IPS DF 4.7 (cell line): Measurements from ENCODE around the gene IL11RA.
"Not testable (repeated sequence)": the region's sequence is repeated elsewhere in the genome, so short reads cannot be mapped to it uniquely, and the experiment has no call there.

Experiments
- DNase-seq: peaks from one replicate; pipeline ENCODE4 v3.0.0-alpha.2; 2013; ENCODE audit warnings: low spot score; ENCODE audit errors: extremely low read depth

IL11RA gene

GRCh38 chr9:34629491-34629808 is 22.5 kb upstream of the IL11RA start:
- DNase-seq: no peak

- DNase-seq: no peak
These were observed 21.4 kb upstream of the IL11RA start for GRCh38 chr9:34630402-34631154.

- DNase-seq: no peak
These were observed 18.8 kb upstream of the IL11RA start for GRCh38 chr9:34633166-34633565.

- no peak for DNase-seq
These were observed 18.0 kb upstream of the IL11RA start for GRCh38 chr9:34633851-34634550.

DNA sequence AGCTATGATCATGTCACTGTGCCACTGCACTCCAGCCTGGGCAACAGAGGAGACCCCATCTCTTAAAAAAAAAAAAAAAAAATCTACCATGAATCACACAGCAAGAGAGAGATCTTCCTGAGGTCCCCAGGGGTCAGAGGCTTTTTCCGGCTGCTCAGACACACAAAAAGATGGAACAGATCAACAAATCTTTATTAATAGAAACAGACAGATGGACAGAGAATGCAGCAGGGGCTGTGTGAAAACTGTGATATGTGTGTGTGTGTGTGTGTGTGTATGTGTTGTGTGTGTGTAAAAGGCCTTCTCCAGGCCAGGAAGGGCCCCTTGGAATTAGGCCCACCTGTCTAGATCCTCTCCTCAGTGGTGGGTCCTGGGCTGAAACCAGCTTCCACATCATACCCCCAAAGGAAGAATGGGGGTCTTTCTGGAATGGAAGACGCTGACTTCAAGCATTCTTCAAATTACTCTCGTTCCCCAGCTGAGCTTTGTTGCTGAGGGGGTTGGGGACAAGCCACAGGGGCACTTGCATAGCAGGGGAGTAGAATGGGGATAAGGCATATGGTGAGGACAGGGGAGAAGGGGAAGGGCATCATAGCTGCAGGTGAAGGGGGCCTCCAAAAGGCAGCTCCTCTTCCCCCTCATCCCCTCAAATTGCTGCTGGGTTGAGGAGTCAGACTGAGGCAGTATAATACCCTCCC is 17.3 kb upstream of the IL11RA start:
- DNase-seq: no peak

GRCh38 chr9:34635556-34635955 is 16.4 kb upstream of the IL11RA start:
- DNase-seq: no peak

DNA sequence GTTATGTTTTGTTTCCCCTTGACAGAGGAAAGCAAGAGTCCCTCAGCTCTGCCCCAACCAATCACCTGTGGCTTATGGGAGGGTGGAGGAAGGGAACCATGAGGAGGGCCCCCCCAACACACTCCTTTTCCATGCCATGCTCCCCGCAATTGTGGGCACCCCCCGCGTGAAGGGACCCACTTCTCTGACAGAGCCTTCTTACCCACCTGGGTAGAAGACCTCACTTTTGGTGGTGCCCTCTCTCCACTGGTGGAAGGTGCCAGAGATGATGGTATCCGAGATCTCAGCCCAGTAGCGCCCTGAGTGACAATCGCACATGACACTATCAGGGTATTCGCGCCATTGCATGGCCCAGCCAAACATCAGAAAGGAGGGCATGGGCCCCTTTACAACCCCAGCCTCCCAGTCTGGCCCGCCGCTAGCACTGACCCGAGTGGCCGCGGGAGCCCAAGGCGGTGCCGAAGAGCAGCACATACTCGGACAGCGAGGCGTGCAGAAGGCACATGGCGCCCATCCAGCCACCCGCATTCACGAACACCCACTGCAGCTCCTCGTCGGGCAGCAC is 15.1 kb upstream of the IL11RA start:
- no peak for DNase-seq

- peak; percentile 69 for DNase-seq
These were observed 14.4 kb upstream of the IL11RA start, which contains the start of gene SIGMAR1 for GRCh38 chr9:34637356-34638137. SIGMAR1 (minus strand) TSS chr9:34637787; CDS start chr9:34637697, 90 bp downstream.

DNA sequence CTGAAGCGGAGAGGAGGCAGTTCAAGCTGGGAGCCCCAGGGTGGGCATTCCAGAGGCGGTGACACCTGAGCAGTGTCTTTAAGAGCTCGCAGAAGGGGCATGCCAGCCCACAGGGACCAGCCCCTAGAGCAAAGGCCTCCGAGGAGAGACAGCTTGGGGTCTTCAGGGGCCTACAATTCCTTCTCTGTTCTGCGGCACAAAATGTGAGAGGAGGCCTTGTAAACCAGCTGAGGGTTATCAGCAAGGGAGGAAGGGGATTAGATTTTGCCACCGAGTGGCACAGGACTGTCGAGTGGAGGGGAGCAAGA is 13.9 kb upstream of the IL11RA start:
- DNase-seq: no peak

DNA sequence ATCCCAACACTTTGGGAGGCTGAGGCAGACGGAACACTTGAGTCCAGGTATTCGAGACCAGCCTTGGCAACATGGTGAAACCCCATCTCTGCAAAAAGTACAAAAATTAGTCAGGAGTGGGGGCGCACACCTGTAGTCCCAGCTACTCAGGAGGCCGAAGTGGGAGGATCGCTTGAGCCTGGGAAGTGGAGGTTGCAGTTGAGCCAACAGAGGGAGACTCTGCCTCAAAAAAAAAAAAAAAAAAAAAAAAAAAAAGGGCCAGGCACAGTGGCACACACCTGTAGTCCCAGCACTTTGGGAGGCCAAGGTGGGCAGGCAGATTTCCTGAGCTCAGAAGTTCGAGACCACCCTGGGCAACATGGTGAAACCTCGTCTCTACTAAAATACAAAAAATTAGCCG is 12.7 kb upstream of the IL11RA start:
- DNase-seq: not testable (repeated sequence)

- DNase-seq: no peak
These were observed 9.3 kb upstream of the IL11RA start for GRCh38 chr9:34642679-34643078.

DNA sequence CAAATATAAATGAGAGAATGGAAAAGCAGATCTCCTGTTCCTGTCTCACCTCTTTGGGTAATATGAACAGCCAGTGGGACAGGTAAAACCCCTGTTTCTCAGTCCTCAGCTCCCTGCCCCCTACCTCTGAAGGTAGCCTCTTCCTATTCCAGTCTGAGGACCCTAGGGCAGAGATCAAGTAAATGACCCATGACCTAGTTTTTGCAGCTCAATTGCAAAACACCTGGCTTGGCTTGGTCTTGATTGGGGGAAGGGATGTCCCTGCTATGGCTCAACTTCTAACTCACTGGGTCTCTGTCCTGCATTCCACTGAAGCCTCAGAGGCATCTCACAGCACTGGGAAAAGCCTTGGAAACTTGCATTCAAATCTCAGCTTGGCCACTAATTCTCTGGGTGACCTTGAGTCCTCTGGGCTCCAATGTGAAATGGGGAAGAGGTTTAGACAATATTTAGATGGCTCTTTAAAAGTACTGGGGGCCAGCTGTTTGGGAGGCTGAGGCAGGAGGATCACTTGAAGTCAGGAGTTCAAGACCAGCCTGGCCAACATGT is 7.1 kb upstream of the IL11RA start:
- DNase-seq: no peak

DNA sequence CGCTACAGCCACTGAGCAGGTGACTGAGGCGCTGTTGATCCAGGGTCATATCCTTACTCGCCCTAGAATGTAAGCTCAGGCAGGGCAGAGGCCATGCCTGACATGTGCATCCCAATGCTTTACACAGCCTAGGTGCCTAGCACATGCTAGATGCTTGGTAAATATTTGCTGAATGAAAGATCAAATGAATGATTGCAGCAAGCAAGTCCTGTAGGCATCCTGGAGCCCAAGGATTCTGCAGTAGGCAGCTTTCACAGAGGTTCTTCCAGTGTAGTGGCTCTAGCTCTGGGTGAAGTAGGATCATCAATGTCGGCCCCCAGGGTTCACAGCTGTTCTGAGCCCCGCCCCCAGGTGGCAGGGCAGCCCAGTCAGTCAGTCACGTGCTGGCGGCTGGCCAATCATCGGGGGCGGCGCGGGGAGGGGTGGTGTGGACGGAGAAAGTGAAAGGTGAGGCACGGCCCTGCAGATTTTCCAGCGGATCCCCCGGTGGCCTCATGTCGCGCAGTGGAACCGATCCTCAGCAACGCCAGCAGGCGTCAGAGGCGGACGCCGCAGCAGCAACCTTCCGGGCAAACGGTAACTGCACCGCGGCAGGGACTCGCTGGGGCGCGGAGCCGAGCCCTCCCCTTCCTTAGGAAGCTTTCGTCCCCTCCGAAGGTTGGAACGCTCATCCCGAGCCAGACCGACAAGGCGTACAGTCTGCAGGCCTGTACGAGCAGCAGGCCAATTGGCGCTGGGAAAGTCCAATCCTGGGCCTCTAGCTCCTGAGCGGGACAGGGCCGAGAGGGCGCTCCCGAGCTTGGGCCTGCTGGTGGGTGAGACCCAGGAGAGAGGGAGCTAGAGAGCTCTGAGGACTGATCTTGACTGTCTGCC is 5.5 kb upstream of the IL11RA start, which contains the start of gene GALT:
TSS of gene GALT (plus strand) at position 465 of the 873 bp plus-strand sequence. CDS start at position 495, 30 bp downstream.
- DNase-seq: no peak

DNA sequence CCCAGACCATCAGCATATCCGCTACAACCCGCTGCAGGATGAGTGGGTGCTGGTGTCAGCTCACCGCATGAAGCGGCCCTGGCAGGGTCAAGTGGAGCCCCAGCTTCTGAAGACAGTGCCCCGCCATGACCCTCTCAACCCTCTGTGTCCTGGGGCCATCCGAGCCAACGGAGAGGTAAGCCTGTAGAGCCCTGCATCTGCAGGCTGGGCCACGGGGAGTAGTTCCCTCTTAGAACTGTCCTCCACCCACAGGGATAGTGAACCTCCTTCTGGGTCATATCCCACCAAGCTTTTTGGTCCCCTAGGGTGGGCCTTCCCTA is 4.9 kb upstream of the IL11RA start:
- DNase-seq: no peak

DNA sequence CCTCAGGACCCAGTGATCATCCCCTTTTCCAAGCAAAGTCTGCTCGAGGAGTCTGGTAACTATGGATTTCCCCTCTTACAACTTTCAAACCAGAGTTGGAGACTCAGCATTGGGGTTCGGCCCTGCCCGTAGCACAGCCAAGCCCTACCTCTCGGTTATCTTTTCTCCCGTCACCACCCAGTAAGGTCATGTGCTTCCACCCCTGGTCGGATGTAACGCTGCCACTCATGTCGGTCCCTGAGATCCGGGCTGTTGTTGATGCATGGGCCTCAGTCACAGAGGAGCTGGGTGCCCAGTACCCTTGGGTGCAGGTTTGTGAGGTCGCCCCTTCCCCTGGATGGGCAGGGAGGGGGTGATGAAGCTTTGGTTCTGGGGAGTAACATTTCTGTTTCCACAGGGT is 4.3 kb upstream of the IL11RA start:
- DNase-seq: no peak

DNA sequence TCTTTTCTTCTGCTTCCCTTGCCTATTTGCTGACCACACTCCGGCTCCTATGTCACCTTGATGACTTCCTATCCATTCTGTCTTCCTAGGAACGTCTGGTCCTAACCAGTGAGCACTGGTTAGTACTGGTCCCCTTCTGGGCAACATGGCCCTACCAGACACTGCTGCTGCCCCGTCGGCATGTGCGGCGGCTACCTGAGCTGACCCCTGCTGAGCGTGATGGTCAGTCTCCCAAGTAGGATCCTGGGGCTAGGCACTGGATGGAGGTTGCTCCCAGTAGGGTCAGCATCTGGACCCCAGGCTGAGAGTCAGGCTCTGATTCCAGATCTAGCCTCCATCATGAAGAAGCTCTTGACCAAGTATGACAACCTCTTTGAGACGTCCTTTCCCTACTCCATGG is 3.3 kb upstream of the IL11RA start:
- no peak for DNase-seq

DNA sequence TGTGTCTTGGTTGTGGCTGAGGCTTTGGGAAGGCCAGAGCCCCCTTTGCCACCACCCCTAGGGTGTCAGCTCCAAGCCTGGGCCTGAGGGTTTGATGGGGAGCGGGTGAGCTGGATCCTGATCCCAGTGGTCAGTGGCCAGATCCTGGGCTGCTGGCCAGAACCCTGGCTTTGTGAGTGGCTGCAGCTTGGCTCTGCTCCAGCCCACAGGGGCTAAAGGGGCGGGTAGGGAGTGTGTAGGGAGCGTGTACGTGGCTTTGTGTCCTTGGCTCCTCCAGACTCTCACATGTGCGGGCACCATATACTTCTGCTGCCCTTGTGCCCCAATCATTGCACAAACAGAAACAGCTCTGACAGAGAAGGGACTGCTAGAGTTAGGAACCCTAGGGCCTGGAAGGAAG is 1.2 kb upstream of the IL11RA start:
- no peak for DNase-seq

DNA sequence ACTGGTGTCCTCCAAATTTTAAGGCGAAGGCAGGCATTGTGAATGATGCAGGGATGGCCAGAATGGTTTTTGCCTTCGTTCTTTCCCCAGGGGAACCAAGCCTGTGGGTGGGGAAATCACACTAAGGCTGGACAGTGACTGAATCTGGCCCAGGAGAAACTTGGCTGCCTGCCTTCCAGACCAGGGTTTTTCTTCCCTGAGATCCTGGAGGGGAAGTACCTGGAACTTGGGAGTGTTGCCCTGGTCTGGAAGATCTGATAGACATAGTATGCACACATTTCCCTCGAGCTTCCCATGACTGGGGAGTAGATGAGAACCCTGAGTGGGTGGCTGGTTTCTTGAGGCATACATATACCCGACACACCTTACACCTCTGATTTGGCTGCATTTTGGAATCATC is 664 bp upstream of the IL11RA start:
- DNase-seq: no peak

DNA sequence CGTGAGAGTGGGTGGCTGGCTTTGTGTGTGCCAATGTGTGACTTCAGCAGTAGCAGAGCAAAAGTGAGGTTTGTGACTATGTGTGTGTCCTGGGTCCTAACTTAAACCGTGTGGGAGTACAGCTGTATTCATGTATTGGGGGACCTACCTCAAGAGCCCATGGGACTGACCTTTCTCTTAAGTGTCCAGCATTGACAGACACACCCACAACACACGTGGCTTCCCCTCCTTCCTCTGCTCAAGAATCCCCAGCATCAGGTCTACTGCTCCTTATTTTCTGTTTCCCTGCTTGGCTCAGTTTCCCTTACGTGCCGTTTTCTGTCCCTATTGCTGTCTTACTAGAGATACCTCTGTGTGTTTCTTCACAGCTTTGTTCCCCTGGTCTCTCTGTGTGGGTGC is 616 bp downstream of the IL11RA start:
- DNase-seq: no peak
